Effector memory CD4-positive, alpha-beta T cell (primary cell): ENCODE data around the gene LRRC75B.
A peak's percentile ranks its signal among the peaks of the same experiment; 100 is the strongest.
"Not testable (repeated sequence)": the region's sequence is repeated elsewhere in the genome, so short reads cannot be mapped to it uniquely, and the experiment has no call there.

Source experiments
- DNase-seq, 3 donors: peaks; one replicate each; pipeline ENCODE4 v3.0.0-alpha.2; 2020
- H3K27ac ChIP-seq: 2 replicates; pipeline ENCODE4 v1.7.0; 2013; ENCODE audit warnings: mild to moderate bottlenecking, low read length, moderate library complexity; ENCODE audit not compliant: insufficient read depth, poor library complexity, severe bottlenecking
- H3K27me3 ChIP-seq: replicated peaks from 2 replicates; pipeline ENCODE4 v1.7.0; 2013; ENCODE audit warnings: mild to moderate bottlenecking, low read length; ENCODE audit not compliant: insufficient read depth, control insufficient read depth, poor library complexity, severe bottlenecking
- H3K36me3 ChIP-seq: 2 replicates; pipeline ENCODE4 v1.7.0; 2013; ENCODE audit warnings: mild to moderate bottlenecking, low read length, moderate library complexity; ENCODE audit not compliant: control insufficient read depth, insufficient read depth
- H3K4me1 ChIP-seq: 2 replicates; pipeline ENCODE4 v1.7.0; 2013; ENCODE audit warnings: low read length, mild to moderate bottlenecking; ENCODE audit not compliant: control insufficient read depth, insufficient read depth, poor library complexity, severe bottlenecking
- H3K4me3 ChIP-seq: 2 replicates; pipeline ENCODE4 v1.7.0; 2013; ENCODE audit warnings: low read length, low read depth, mild to moderate bottlenecking; ENCODE audit not compliant: insufficient read depth, poor library complexity, severe bottlenecking
- H3K9me3 ChIP-seq: 2 replicates; pipeline ENCODE4 v1.7.0; 2013; ENCODE audit warnings: mild to moderate bottlenecking, low read length, moderate library complexity; ENCODE audit not compliant: control insufficient read depth

LRRC75B gene

GRCh38 chr22:24593559-24593835, 624 bp upstream of the LRRC75B start:
- H3K27ac ChIP-seq, DNase-seq, H3K4me3 ChIP-seq, H3K27me3 ChIP-seq, H3K4me1 ChIP-seq, H3K9me3 ChIP-seq, H3K36me3 ChIP-seq: not testable (repeated sequence)

GRCh38 chr22:24592058-24592850, 619 bp downstream of the LRRC75B start:
- Histone ChIP-seq H3K36me3 (no peaks in the 10 kb centered on the region), H3K4me3 (peak overlapping the region; percentile 57), H3K4me1 (peaks cover 8% of the 10 kb centered on the region), H3K9me3 (no peaks in the 10 kb centered on the region), H3K27me3 (no peaks in the 10 kb centered on the region), H3K27ac (no peak overlapping the region)
- no peak for DNase-seq

- H3K27me3 ChIP-seq: no peaks in the 10 kb centered on the region
- no peak overlapping the region for H3K4me3 ChIP-seq
- no peak for DNase-seq
- no peaks in the 10 kb centered on the region for H3K36me3 ChIP-seq
- no peaks in the 10 kb centered on the region for H3K9me3 ChIP-seq
- peaks cover 8% of the 10 kb centered on the region for H3K4me1 ChIP-seq
- H3K27ac ChIP-seq: no peak overlapping the region
Measured at GRCh38 chr22:24591286-24591830, 1.5 kb downstream of the LRRC75B start.

- H3K4me1 ChIP-seq: peaks cover 8% of the 10 kb centered on the region
- no peak overlapping the region for H3K4me3 ChIP-seq
- no peaks in the 10 kb centered on the region for H3K9me3 ChIP-seq
- no peaks in the 10 kb centered on the region for H3K27me3 ChIP-seq
- DNase-seq: no peak
- no peaks in the 10 kb centered on the region for H3K36me3 ChIP-seq
- no peak overlapping the region for H3K27ac ChIP-seq
Measured at GRCh38 chr22:24590596-24591173, 2.2 kb downstream of the LRRC75B start.

- H3K4me3 ChIP-seq: no peak overlapping the region
- H3K27me3 ChIP-seq: no peaks in the 10 kb centered on the region
- no peaks in the 10 kb centered on the region for H3K36me3 ChIP-seq
- DNase-seq: no peak
- peaks cover 8% of the 10 kb centered on the region for H3K4me1 ChIP-seq
- no peak overlapping the region for H3K27ac ChIP-seq
- H3K9me3 ChIP-seq: no peaks in the 10 kb centered on the region
Measured at GRCh38 chr22:24589518-24590030, 3.3 kb downstream of the LRRC75B start.

- no peak for DNase-seq
- Histone ChIP-seq H3K4me3 (no peak overlapping the region), H3K9me3 (no peaks in the 10 kb centered on the region), H3K36me3 (no peaks in the 10 kb centered on the region), H3K4me1 (peaks cover 8% of the 10 kb centered on the region), H3K27me3 (no peaks in the 10 kb centered on the region), H3K27ac (no peak overlapping the region)
Measured at GRCh38 chr22:24588757-24589481, 4.0 kb downstream of the LRRC75B start.

GRCh38 chr22:24588381-24588756, 4.5 kb downstream of the LRRC75B start:
- DNase-seq: no peak
- Histone ChIP-seq H3K36me3 (no peaks in the 10 kb centered on the region), H3K4me1 (peaks cover 8% of the 10 kb centered on the region), H3K27me3 (no peaks in the 10 kb centered on the region), H3K9me3 (no peaks in the 10 kb centered on the region), H3K27ac (no peak overlapping the region), H3K4me3 (no peak overlapping the region)

GRCh38 chr22:24587948-24588347, 4.9 kb downstream of the LRRC75B start:
- Histone ChIP-seq H3K27me3 (no peaks in the 10 kb centered on the region), H3K4me1 (peaks cover 6% of the 10 kb centered on the region), H3K4me3 (no peak overlapping the region), H3K27ac (no peak overlapping the region), H3K9me3 (no peaks in the 10 kb centered on the region), H3K36me3 (no peaks in the 10 kb centered on the region)
- DNase-seq: no peak

GRCh38 chr22:24587251-24587650, 5.6 kb downstream of the LRRC75B start:
- Histone ChIP-seq H3K9me3 (no peaks in the 10 kb centered on the region), H3K36me3 (no peaks in the 10 kb centered on the region), H3K27ac (no peak overlapping the region), H3K4me3 (no peak overlapping the region), H3K27me3 (no peaks in the 10 kb centered on the region), H3K4me1 (peaks cover 2% of the 10 kb centered on the region)
- DNase-seq: no peak
